Trophoblast cell (in vitro differentiated cells and primary cell): ENCODE data around the gene AGPAT3.

Experiments
- DNase-seq, 2 donors: peaks; one replicate each; pipeline ENCODE4 v3.0.0-alpha.2; 2016
- H2AFZ ChIP-seq: 2 replicates; pipeline ENCODE4 v1.6.1; 2013; ENCODE audit warnings: low read length, moderate library complexity, mild to moderate bottlenecking; ENCODE audit not compliant: insufficient read depth, poor library complexity
- H2AK5ac ChIP-seq: 2 replicates; pipeline ENCODE4 v1.6.1; 2013; ENCODE audit warnings: mild to moderate bottlenecking, low read length
- H2BK120ac ChIP-seq: 2 replicates; pipeline ENCODE4 v1.6.1; 2013; ENCODE audit warnings: low read length, mild to moderate bottlenecking, moderate library complexity; ENCODE audit not compliant: insufficient read depth, poor library complexity
- H2BK12ac ChIP-seq: 2 replicates; pipeline ENCODE4 v1.6.1; 2013; ENCODE audit warnings: mild to moderate bottlenecking, low read length, moderate library complexity
- H2BK5ac ChIP-seq: 2 replicates; pipeline ENCODE4 v1.6.1; 2013; ENCODE audit warnings: low read length, low read depth, moderate library complexity, mild to moderate bottlenecking; ENCODE audit not compliant: poor library complexity
- H3K14ac ChIP-seq: 2 replicates; pipeline ENCODE4 v1.6.1; 2013; ENCODE audit warnings: mild to moderate bottlenecking, low read length
- H3K18ac ChIP-seq: 2 replicates; pipeline ENCODE4 v1.6.1; 2013; ENCODE audit warnings: mild to moderate bottlenecking, low read length
- H3K23ac ChIP-seq: 2 replicates; pipeline ENCODE4 v1.6.1; 2013; ENCODE audit warnings: low read length
- H3K27ac ChIP-seq: 2 replicates; pipeline ENCODE4 v1.5.1; 2013; ENCODE audit warnings: low read depth, mild to moderate bottlenecking, inconsistent platforms, low read length, moderate library complexity
- H3K27me3 ChIP-seq: 2 replicates; pipeline ENCODE4 v1.6.1; 2013; ENCODE audit warnings: inconsistent platforms, mild to moderate bottlenecking, low read length, moderate library complexity; ENCODE audit not compliant: insufficient read depth
- H3K36me3 ChIP-seq, 2 experiments: 1 replicate in 1 of 2; 2 replicates in 1 of 2; pipeline ENCODE4 v1.6.1; 2013; ENCODE audit warnings: low read length in 2 of 2, mild to moderate bottlenecking in 2 of 2, moderate library complexity in 1 of 2; ENCODE audit not compliant: insufficient read depth in 2 of 2, control insufficient read depth in 1 of 2
- H3K4ac ChIP-seq: 2 replicates; pipeline ENCODE4 v1.6.1; 2013; ENCODE audit warnings: low read depth, mild to moderate bottlenecking, low read length, moderate library complexity
- H3K4me1 ChIP-seq, 2 experiments: 1 replicate in 1 of 2; 2 replicates in 1 of 2; pipeline ENCODE4 v1.6.1; 2013; ENCODE audit warnings: low read length in 2 of 2, mild to moderate bottlenecking in 2 of 2, moderate library complexity in 1 of 2; ENCODE audit not compliant: insufficient read depth in 2 of 2, control insufficient read depth in 1 of 2
- H3K4me2 ChIP-seq: 2 replicates; pipeline ENCODE4 v1.6.1; 2013; ENCODE audit warnings: inconsistent platforms, mild to moderate bottlenecking, low read length, moderate library complexity
- H3K4me3 ChIP-seq: 2 replicates; pipeline ENCODE4 v1.5.1; 2013; ENCODE audit warnings: mild to moderate bottlenecking, low read depth, low read length, inconsistent platforms
- H3K79me1 ChIP-seq: one replicate; pipeline ENCODE4 v1.6.1; 2013; ENCODE audit warnings: low read length
- H3K79me2 ChIP-seq: 2 replicates; pipeline ENCODE4 v1.6.1; 2013; ENCODE audit warnings: low read length, mild to moderate bottlenecking; ENCODE audit not compliant: control insufficient read depth, insufficient read depth, poor library complexity
- H3K9ac ChIP-seq: 2 replicates; pipeline ENCODE4 v1.6.1; 2013; ENCODE audit warnings: mild to moderate bottlenecking, low read length
- H3K9me3 ChIP-seq: 2 replicates; pipeline ENCODE4 v1.6.1; 2013; ENCODE audit warnings: low read depth, mild to moderate bottlenecking, control low read depth, inconsistent platforms, low read length; ENCODE audit not compliant: insufficient read depth
- H4K12ac ChIP-seq: 2 replicates; pipeline ENCODE4 v1.6.1; 2013; ENCODE audit warnings: low read depth, mild to moderate bottlenecking, low read length, moderate library complexity
- H4K8ac ChIP-seq: 2 replicates; pipeline ENCODE4 v1.6.1; 2013; ENCODE audit warnings: low read depth, mild to moderate bottlenecking, low read length, moderate library complexity
- H4K91ac ChIP-seq: one replicate; pipeline ENCODE4 v1.6.1; 2013; ENCODE audit warnings: low read depth, mild to moderate bottlenecking, low read length, moderate library complexity
- WGBS: extraction: QIAGEN DNeasy Blood & Tissue Kit; methylation state at CpG from one replicate; pipeline ENCODE4 v1.1.7; 2013; ENCODE audit warnings: missing lambda C conversion rate; ENCODE audit not compliant: insufficient read length, insufficient coverage; ENCODE audit errors: extremely low coverage; 5-methylcytosine and 5-hydroxymethylcytosine counted together

The AGPAT3 gene

DNA sequence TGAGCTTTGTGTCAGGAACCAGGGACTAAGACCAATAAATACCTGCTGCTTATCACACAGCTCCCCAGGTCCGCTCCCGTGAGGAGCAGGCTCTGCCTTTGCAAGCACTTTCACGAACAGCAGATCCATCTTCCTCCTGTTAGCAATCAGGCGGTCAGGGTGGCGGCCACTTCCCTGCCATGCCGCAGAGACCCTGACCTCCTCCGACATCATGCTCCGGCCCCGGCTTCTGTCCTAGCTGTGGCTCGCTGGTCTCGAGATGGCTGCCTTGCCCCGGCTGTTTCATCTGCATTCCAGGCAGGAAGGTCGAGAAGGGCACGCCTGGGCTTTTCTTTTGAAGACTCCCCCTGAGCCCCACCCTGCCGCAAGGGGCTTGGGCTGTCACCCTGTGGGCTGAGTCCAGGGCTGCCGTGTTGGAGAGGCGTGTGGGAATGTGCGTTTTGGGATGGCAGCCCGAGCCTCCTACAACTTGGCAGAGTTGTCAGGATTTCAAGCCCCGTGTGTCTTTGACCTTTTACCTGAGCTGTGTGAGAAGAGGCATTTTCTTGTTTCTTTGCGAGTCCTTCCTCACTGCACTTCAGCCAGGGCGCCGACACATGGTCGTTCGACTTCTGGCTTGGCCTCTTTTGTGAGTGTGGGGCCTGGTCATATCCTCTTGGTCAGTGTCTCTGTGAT, 59.5 kb downstream of the AGPAT3 start:
- DNase-seq, result no peak
- WGBS, result no CpG with 5 or more reads among the region's 25 CpGs

GRCh38 chr21:43925096-43925481, 60.1 kb downstream of the AGPAT3 start:
- Histone ChIP-seq H3K9ac (no peak overlapping the region), H3K36me3 (no peaks in the 10 kb centered on the region), H4K8ac (no peak overlapping the region), H4K12ac (no peak overlapping the region), H3K4ac (no peak overlapping the region), H3K27ac (no peak overlapping the region), H3K9me3 (no peaks in the 10 kb centered on the region), H3K27me3 (no peaks in the 10 kb centered on the region), H3K4me3 (no peak overlapping the region), H2AFZ (no peak overlapping the region), H4K91ac (no peak overlapping the region), H3K18ac (no peak overlapping the region), H2BK120ac (no peak overlapping the region), H3K4me1 (peaks cover 0 to 4% of the 10 kb centered on the region in 2 experiments), H3K23ac (no peak overlapping the region), H3K79me1 (no peaks in the 10 kb centered on the region), H2AK5ac (no peak overlapping the region), H3K4me2 (no peak overlapping the region), H2BK12ac (no peak overlapping the region), H3K14ac (no peak overlapping the region), H2BK5ac (no peak overlapping the region), H3K79me2 (peaks cover 3% of the 10 kb centered on the region)
- no CpG with 5 or more reads among the region's 13 CpGs for WGBS
- DNase-seq, result no peak

More for the DNA sequence above, 59.5 kb downstream of the AGPAT3 start:
- no peak overlapping the region for H3K27ac ChIP-seq
- peaks cover 3% of the 10 kb centered on the region for H3K79me2 ChIP-seq
- H3K36me3 ChIP-seq, result no peaks in the 10 kb centered on the region
- H2BK120ac ChIP-seq, result no peak overlapping the region
- H3K23ac ChIP-seq, result no peak overlapping the region
- no peaks in the 10 kb centered on the region for H3K9me3 ChIP-seq
- no peak overlapping the region for H3K9ac ChIP-seq
- H3K27me3 ChIP-seq, result no peaks in the 10 kb centered on the region
- no peak overlapping the region for H2BK12ac ChIP-seq
- no peak overlapping the region for H3K4ac ChIP-seq
- H3K14ac ChIP-seq, result no peak overlapping the region
- no peak overlapping the region for H4K8ac ChIP-seq
- no peak overlapping the region for H2AFZ ChIP-seq
- no peak overlapping the region for H3K4me3 ChIP-seq
- H3K4me1 ChIP-seq, result peaks cover 0 to 4% of the 10 kb centered on the region in 2 experiments
- H3K4me2 ChIP-seq, result no peak overlapping the region
- no peak overlapping the region for H2AK5ac ChIP-seq
- H4K12ac ChIP-seq, result no peak overlapping the region
- H3K79me1 ChIP-seq, result no peaks in the 10 kb centered on the region
- H2BK5ac ChIP-seq, result no peak overlapping the region
- H3K18ac ChIP-seq, result no peak overlapping the region
- no peak overlapping the region for H4K91ac ChIP-seq

- Histone ChIP-seq H3K36me3 (no peaks in the 10 kb centered on the region), H2BK5ac (no peak overlapping the region), H3K27ac (no peak overlapping the region), H3K79me2 (peaks cover 3% of the 10 kb centered on the region), H2AFZ (no peak overlapping the region), H3K4ac (no peak overlapping the region), H3K4me3 (peak overlapping the region; percentile 16), H3K9me3 (no peaks in the 10 kb centered on the region), H4K12ac (no peak overlapping the region), H3K27me3 (no peaks in the 10 kb centered on the region), H3K4me2 (no peak overlapping the region), H4K91ac (no peak overlapping the region), H3K4me1 (peaks cover 0 to 4% of the 10 kb centered on the region in 2 experiments), H2BK12ac (no peak overlapping the region), H2AK5ac (no peak overlapping the region), H3K79me1 (no peaks in the 10 kb centered on the region), H4K8ac (no peak overlapping the region), H3K9ac (no peak overlapping the region), H3K14ac (no peak overlapping the region), H3K18ac (no peak overlapping the region), H2BK120ac (no peak overlapping the region), H3K23ac (no peak overlapping the region)
- no CpG with 5 or more reads among the region's 14 CpGs for WGBS
- DNase-seq, result no peak
Measured at GRCh38 chr21:43925609-43926008, 60.6 kb downstream of the AGPAT3 start.

GRCh38 chr21:43926196-43926595, 61.2 kb downstream of the AGPAT3 start:
- peaks cover 0 to 4% of the 10 kb centered on the region in 2 experiments for H3K4me1 ChIP-seq
- no peak overlapping the region for H3K27ac ChIP-seq
- no peak overlapping the region for H4K91ac ChIP-seq
- H2BK12ac ChIP-seq, result no peak overlapping the region
- H3K9me3 ChIP-seq, result no peaks in the 10 kb centered on the region
- DNase-seq, result no peak
- H3K36me3 ChIP-seq, result no peaks in the 10 kb centered on the region
- H3K4me2 ChIP-seq, result no peak overlapping the region
- no peak overlapping the region for H4K12ac ChIP-seq
- no peak overlapping the region for H3K23ac ChIP-seq
- no peak overlapping the region for H3K14ac ChIP-seq
- WGBS, result no CpG with 5 or more reads among the region's 20 CpGs
- H3K9ac ChIP-seq, result no peak overlapping the region
- no peaks in the 10 kb centered on the region for H3K27me3 ChIP-seq
- no peaks in the 10 kb centered on the region for H3K79me1 ChIP-seq
- no peak overlapping the region for H2BK5ac ChIP-seq
- H3K79me2 ChIP-seq, result peaks cover 3% of the 10 kb centered on the region
- no peak overlapping the region for H3K4ac ChIP-seq
- H4K8ac ChIP-seq, result no peak overlapping the region
- H2AK5ac ChIP-seq, result no peak overlapping the region
- H2AFZ ChIP-seq, result no peak overlapping the region
- no peak overlapping the region for H3K18ac ChIP-seq
- H2BK120ac ChIP-seq, result no peak overlapping the region
- no peak overlapping the region for H3K4me3 ChIP-seq
